Ascending aorta (tissue), 2 donors: ENCODE measurements around the gene KIF2B. TPM values are rescaled to one million over a fixed set of nuclear protein-coding genes. Genes with fewer than 3 reads are reported as not detected.
"Not testable (repeated sequence)": the region's sequence is repeated elsewhere in the genome, so short reads cannot be mapped to it uniquely, and the experiment has no call there.

Experiments
- DNase-seq, 2 donors: peaks; one replicate each; pipeline ENCODE4 v3.0.0-alpha.2; 2019; ENCODE audit warnings: low spot score in 2 of 2
- H3K27ac ChIP-seq, 2 donors: fragments of 200-600 bp; sonication (generic); one replicate each; pipeline ENCODE4 v1.5.1; 2016 to 2017; ENCODE audit warnings: mild to moderate bottlenecking in 1 of 2
- H3K27me3 ChIP-seq: fragments of 200-600 bp; sonication (generic); one replicate; pipeline ENCODE4 v1.5.1; 2017
- H3K36me3 ChIP-seq, 2 donors: fragments of 200-600 bp; sonication (generic); one replicate each; pipeline ENCODE4 v1.5.1; 2016
- H3K4me1 ChIP-seq, 2 donors: fragments of 200-600 bp; sonication (generic); one replicate each; pipeline ENCODE4 v1.5.1; 2016 to 2017; ENCODE audit warnings: mild to moderate bottlenecking in 1 of 2
- H3K4me3 ChIP-seq, 2 donors: fragments of 200-600 bp; sonication (generic); one replicate each; pipeline ENCODE4 v1.5.1; 2016 to 2017; ENCODE audit warnings: mild to moderate bottlenecking in 1 of 2
- H3K9me3 ChIP-seq, 2 donors: fragments of 200-600 bp; sonication (generic); one replicate each; pipeline ENCODE4 v1.5.1; 2016
- CTCF ChIP-seq, 3 experiments: fragments of 200-600 bp in 2 of 3; fragments of 450-650 bp in 1 of 3; sonication (generic) in 2 of 3; IDR thresholded peaks; one replicate each; pipeline ENCODE4 v1.5.1; 2016 to 2019; ENCODE audit warnings: antibody characterized with exemption in 3 of 3, mild to moderate bottlenecking in 1 of 3, moderate library complexity in 1 of 3
- intact Hi-C: fragments of 100-400 bp; cut with DNase I; formaldehyde crosslinking; loops from one replicate; pipeline ENCODE4 v1.15.1; 2023
- total RNA-seq: library from RNA; depleted of rRNA; stranded (reverse); fragments of >200 nt; gene quantifications from one replicate; pipeline ENCODE4 v1.1.0, GENCODE V29; 2016

Gene KIF2B
- total RNA-seq, 1 donor from 2014 or later: not detected

- Histone ChIP-seq H3K27ac (no peak overlapping the region), H3K4me3 (no peak overlapping the region), H3K4me1 (no peaks in the 10 kb centered on the region), H3K36me3 (no peaks in the 10 kb centered on the region), H3K9me3 (no peaks in the 10 kb centered on the region), H3K27me3 (no peaks in the 10 kb centered on the region)
- intact Hi-C loops: no loop called here
- no peak for DNase-seq
- no peak for TF ChIP-seq CTCF (IDR thresholded peaks at IDR 0.05)
Observed at GRCh38 chr17:53818271-53818670, 4.5 kb upstream of the KIF2B start.

GRCh38 chr17:53818929-53819328 is 3.8 kb upstream of the KIF2B start:
- no peaks in the 10 kb centered on the region for H3K36me3 ChIP-seq
- no peaks in the 10 kb centered on the region for H3K4me1 ChIP-seq
- intact Hi-C loops: no loop called here
- TF ChIP-seq CTCF (IDR thresholded peaks at IDR 0.05): no peak
- no peaks in the 10 kb centered on the region for H3K27me3 ChIP-seq
- DNase-seq: no peak
- H3K27ac ChIP-seq: no peak overlapping the region
- no peaks in the 10 kb centered on the region for H3K9me3 ChIP-seq
- H3K4me3 ChIP-seq: no peak overlapping the region

GRCh38 chr17:53819956-53820355 is 2.8 kb upstream of the KIF2B start:
- intact Hi-C loops: no loop called here
- no peak for TF ChIP-seq CTCF (IDR thresholded peaks at IDR 0.05)
- H3K27ac ChIP-seq: no peak overlapping the region
- H3K4me1 ChIP-seq: no peaks in the 10 kb centered on the region
- no peaks in the 10 kb centered on the region for H3K36me3 ChIP-seq
- no peaks in the 10 kb centered on the region for H3K27me3 ChIP-seq
- DNase-seq: no peak
- no peaks in the 10 kb centered on the region for H3K9me3 ChIP-seq
- H3K4me3 ChIP-seq: no peak overlapping the region

- intact Hi-C loops: no loop called here
- no peaks in the 10 kb centered on the region for H3K4me1 ChIP-seq
- no peaks in the 10 kb centered on the region for H3K27me3 ChIP-seq
- no peaks in the 10 kb centered on the region for H3K36me3 ChIP-seq
- no peak overlapping the region for H3K4me3 ChIP-seq
- H3K9me3 ChIP-seq: no peaks in the 10 kb centered on the region
- no peak overlapping the region for H3K27ac ChIP-seq
- no peak for DNase-seq
- TF ChIP-seq CTCF (IDR thresholded peaks at IDR 0.05): no peak
Observed at GRCh38 chr17:53823341-53824050, 769 bp downstream of the KIF2B start.

- DNase-seq, H3K27ac ChIP-seq, H3K4me1 ChIP-seq, H3K27me3 ChIP-seq, H3K4me3 ChIP-seq, intact Hi-C loops, H3K36me3 ChIP-seq, H3K9me3 ChIP-seq: not testable (repeated sequence)
Observed at GRCh38 chr17:53834771-53835170, 12.0 kb downstream of the KIF2B start.

GRCh38 chr17:53837131-53837530 is 14.4 kb downstream of the KIF2B start:
- no peaks in the 10 kb centered on the region for H3K4me1 ChIP-seq
- H3K27ac ChIP-seq: no peak overlapping the region
- no peaks in the 10 kb centered on the region for H3K36me3 ChIP-seq
- no peak overlapping the region for H3K4me3 ChIP-seq
- H3K27me3 ChIP-seq: no peaks in the 10 kb centered on the region
- intact Hi-C loops: no loop called here
- TF ChIP-seq CTCF (IDR thresholded peaks at IDR 0.05): no peak
- no peaks in the 10 kb centered on the region for H3K9me3 ChIP-seq
- DNase-seq: no peak
